ENCODE data around the gene ANKFN1.

The ANKFN1 gene

GRCh38 chr17:56514899-56515298, 361.6 kb downstream of the ANKFN1 start:
- no peak for DNase-seq

GRCh38 chr17:56521414-56522141, 368.3 kb downstream of the ANKFN1 start:
- DNase-seq = no peak

- no peak for DNase-seq
Measured at GRCh38 chr17:56523042-56523441, 369.8 kb downstream of the ANKFN1 start.

GRCh38 chr17:56528696-56529095, 375.4 kb downstream of the ANKFN1 start:
- no peak for DNase-seq

- DNase-seq = no peak
Measured at GRCh38 chr17:56532926-56533325, 379.7 kb downstream of the ANKFN1 start.

GRCh38 chr17:56536766-56537165, 383.5 kb downstream of the ANKFN1 start:
- DNase-seq = no peak

- DNase-seq = no peak
Measured at GRCh38 chr17:56540836-56541235, 387.6 kb downstream of the ANKFN1 start.

GRCh38 chr17:56543280-56543679, 390.0 kb downstream of the ANKFN1 start:
- no peak for DNase-seq

- no peak for DNase-seq
Measured at GRCh38 chr17:56545106-56545505, 391.8 kb downstream of the ANKFN1 start.

GRCh38 chr17:56545930-56546329, 392.7 kb downstream of the ANKFN1 start:
- DNase-seq = no peak

- DNase-seq = no peak
Measured at GRCh38 chr17:56548661-56549060, 395.4 kb downstream of the ANKFN1 start.

GRCh38 chr17:56549501-56549900, 396.2 kb downstream of the ANKFN1 start:
- DNase-seq = no peak

- no peak for DNase-seq
Measured at GRCh38 chr17:56557682-56558081, 404.4 kb downstream of the ANKFN1 start.

GRCh38 chr17:56558088-56558487, 404.8 kb downstream of the ANKFN1 start:
- no peak for DNase-seq

All from NCI-H2081 treated with DMSO at 0.1 percent for 48 hours (cell line).